Astrocyte (in vitro differentiated cells and primary cell): ENCODE measurements around the gene DCAF15. TPM values are rescaled to one million over a fixed set of nuclear protein-coding genes. Genes with fewer than 3 reads are reported as not detected.

Source experiments
- DNase-seq: peaks from one replicate; pipeline ENCODE4 v3.0.0-alpha.2; 2010; ENCODE audit warnings: low read depth
- FAIRE-seq: peaks from 2 replicates; lab custom pipeline; 2011; peaks lifted over from hg19 to GRCh38; lab: Jason Lieb, UNC
- H2AFZ ChIP-seq: 2 replicates; pipeline ENCODE4 v1.6.0; 2012; ENCODE audit warnings: low read depth, low read length, inconsistent platforms
- H3K27ac ChIP-seq: 2 replicates; pipeline ENCODE4 v1.5.1; 2011; ENCODE audit warnings: low read depth, low read length, inconsistent platforms
- H3K27me3 ChIP-seq: 2 replicates; pipeline ENCODE4 v1.6.0; 2011; ENCODE audit warnings: low read length, inconsistent platforms; ENCODE audit not compliant: insufficient read depth
- H3K36me3 ChIP-seq: 2 replicates; pipeline ENCODE4 v1.5.1; 2011; ENCODE audit warnings: low read length, inconsistent platforms; ENCODE audit not compliant: insufficient read depth
- H3K4me1 ChIP-seq: 2 replicates; pipeline ENCODE4 v1.5.1; 2011; ENCODE audit warnings: low read length, inconsistent platforms; ENCODE audit not compliant: insufficient read depth
- H3K4me2 ChIP-seq: 2 replicates; pipeline ENCODE4 v1.6.0; 2012; ENCODE audit warnings: low read length, inconsistent platforms
- H3K4me3 ChIP-seq: 2 replicates; pipeline ENCODE4 v1.5.1; 2011; ENCODE audit warnings: low read depth, mild to moderate bottlenecking, low read length, inconsistent platforms; ENCODE audit not compliant: insufficient read depth
- H3K79me2 ChIP-seq: 2 replicates; pipeline ENCODE4 v1.6.0; 2012; ENCODE audit warnings: mild to moderate bottlenecking, low read length, inconsistent platforms; ENCODE audit not compliant: insufficient read depth
- H3K9ac ChIP-seq: 2 replicates; pipeline ENCODE4 v1.6.0; 2012; ENCODE audit warnings: mild to moderate bottlenecking, low read length, inconsistent platforms
- H3K9me3 ChIP-seq: 2 replicates; pipeline ENCODE4 v1.5.1; 2012; ENCODE audit warnings: low read depth, mild to moderate bottlenecking, low read length, inconsistent platforms; ENCODE audit not compliant: insufficient read depth
- H4K20me1 ChIP-seq: 2 replicates; pipeline ENCODE4 v1.6.0; 2012; ENCODE audit warnings: low read length, inconsistent platforms; ENCODE audit not compliant: insufficient read depth
- H3K27ac Mint-ChIP-seq: one replicate; pipeline ENCODE4 v1.8.0; 2021; ENCODE audit warnings: mild to moderate bottlenecking, mixed read lengths; ENCODE audit not compliant: unreplicated experiment
- H3K27me3 Mint-ChIP-seq: one replicate; pipeline ENCODE4 v1.8.0; 2021; ENCODE audit warnings: low read depth, mixed read lengths; ENCODE audit not compliant: unreplicated experiment
- H3K36me3 Mint-ChIP-seq: one replicate; pipeline ENCODE4 v1.8.0; 2021; ENCODE audit warnings: low read depth, mixed read lengths; ENCODE audit not compliant: unreplicated experiment
- H3K4me1 Mint-ChIP-seq: one replicate; pipeline ENCODE4 v1.8.0; 2021; ENCODE audit warnings: low read depth, mixed read lengths; ENCODE audit not compliant: unreplicated experiment
- H3K4me3 Mint-ChIP-seq: one replicate; pipeline ENCODE4 v1.8.0; 2021; ENCODE audit warnings: mild to moderate bottlenecking, moderate library complexity, mixed read lengths; ENCODE audit not compliant: unreplicated experiment
- H3K9me3 Mint-ChIP-seq: one replicate; pipeline ENCODE4 v1.8.0; 2021; ENCODE audit warnings: mild to moderate bottlenecking, mixed read lengths; ENCODE audit not compliant: unreplicated experiment
- EZH2 ChIP-seq: IDR thresholded peaks from 2 replicates; pipeline ENCODE4 v1.6.1; 2012; ENCODE audit warnings: mild to moderate bottlenecking, low read length, inconsistent platforms; ENCODE audit not compliant: insufficient read depth
- total RNA-seq: library from RNA; stranded (reverse); gene quantifications from 2 replicates; pipeline ENCODE4 v1.2.1, GENCODE V29; 2021
- TF ChIP-seq, protein P1 (sequence below): IDR thresholded peaks from 2 replicates; pipeline ENCODE4 v1.5.1; 2011; ENCODE audit warnings: low read depth, mild to moderate bottlenecking, inconsistent platforms, low read length, moderate library complexity; ENCODE audit not compliant: insufficient read depth

The DCAF15 gene
- total RNA-seq, 1 donor from 2014 or later: 32.2 TPM

DNA sequence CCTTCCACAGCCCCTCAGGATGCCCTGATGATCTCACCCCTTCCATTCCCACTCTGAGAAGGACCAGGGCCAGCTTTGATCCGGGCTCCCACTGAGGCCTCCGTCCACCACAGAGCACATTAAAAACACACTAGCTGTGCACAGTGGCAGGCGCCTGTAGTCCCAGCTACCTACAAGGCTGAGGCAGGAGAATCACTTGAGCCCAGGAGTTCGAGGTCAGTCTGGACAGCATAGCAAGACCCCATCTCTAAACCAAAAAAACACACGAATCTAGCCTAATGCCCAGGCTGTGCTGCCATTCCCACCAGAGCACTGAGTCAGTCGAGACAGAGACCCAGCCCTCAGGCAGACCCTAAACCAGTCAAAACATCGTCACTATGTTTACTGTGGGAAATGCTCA is 39.7 kb downstream of the DCAF15 start:
- TF ChIP-seq EZH2: no peak
- TF ChIP-seq, protein P1, sequence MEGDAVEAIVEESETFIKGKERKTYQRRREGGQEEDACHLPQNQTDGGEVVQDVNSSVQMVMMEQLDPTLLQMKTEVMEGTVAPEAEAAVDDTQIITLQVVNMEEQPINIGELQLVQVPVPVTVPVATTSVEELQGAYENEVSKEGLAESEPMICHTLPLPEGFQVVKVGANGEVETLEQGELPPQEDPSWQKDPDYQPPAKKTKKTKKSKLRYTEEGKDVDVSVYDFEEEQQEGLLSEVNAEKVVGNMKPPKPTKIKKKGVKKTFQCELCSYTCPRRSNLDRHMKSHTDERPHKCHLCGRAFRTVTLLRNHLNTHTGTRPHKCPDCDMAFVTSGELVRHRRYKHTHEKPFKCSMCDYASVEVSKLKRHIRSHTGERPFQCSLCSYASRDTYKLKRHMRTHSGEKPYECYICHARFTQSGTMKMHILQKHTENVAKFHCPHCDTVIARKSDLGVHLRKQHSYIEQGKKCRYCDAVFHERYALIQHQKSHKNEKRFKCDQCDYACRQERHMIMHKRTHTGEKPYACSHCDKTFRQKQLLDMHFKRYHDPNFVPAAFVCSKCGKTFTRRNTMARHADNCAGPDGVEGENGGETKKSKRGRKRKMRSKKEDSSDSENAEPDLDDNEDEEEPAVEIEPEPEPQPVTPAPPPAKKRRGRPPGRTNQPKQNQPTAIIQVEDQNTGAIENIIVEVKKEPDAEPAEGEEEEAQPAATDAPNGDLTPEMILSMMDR: no peak
- no peak overlapping the region for H2AFZ ChIP-seq
- no peak for FAIRE-seq
- Mint-ChIP-seq H3K9me3 (no peaks in the 10 kb centered on the region), H3K27me3 (no peaks in the 10 kb centered on the region), H3K27ac (no peak overlapping the region), H3K4me3 (no peak overlapping the region), H3K36me3 (peaks cover 22% of the 10 kb centered on the region), H3K4me1 (no peaks in the 10 kb centered on the region)
- peaks cover 5% of the 10 kb centered on the region for H3K79me2 ChIP-seq
- H3K9me3 ChIP-seq: no peaks in the 10 kb centered on the region
- H3K36me3 ChIP-seq: no peaks in the 10 kb centered on the region
- H3K4me1 ChIP-seq: peaks cover under 1% of the 10 kb centered on the region
- H3K27ac ChIP-seq: no peak overlapping the region
- DNase-seq: no peak
- no peaks in the 10 kb centered on the region for H3K27me3 ChIP-seq
- no peak overlapping the region for H3K4me3 ChIP-seq
- H3K9ac ChIP-seq: no peak overlapping the region
- no peak overlapping the region for H3K4me2 ChIP-seq
- H4K20me1 ChIP-seq: peaks cover 12% of the 10 kb centered on the region

DNA sequence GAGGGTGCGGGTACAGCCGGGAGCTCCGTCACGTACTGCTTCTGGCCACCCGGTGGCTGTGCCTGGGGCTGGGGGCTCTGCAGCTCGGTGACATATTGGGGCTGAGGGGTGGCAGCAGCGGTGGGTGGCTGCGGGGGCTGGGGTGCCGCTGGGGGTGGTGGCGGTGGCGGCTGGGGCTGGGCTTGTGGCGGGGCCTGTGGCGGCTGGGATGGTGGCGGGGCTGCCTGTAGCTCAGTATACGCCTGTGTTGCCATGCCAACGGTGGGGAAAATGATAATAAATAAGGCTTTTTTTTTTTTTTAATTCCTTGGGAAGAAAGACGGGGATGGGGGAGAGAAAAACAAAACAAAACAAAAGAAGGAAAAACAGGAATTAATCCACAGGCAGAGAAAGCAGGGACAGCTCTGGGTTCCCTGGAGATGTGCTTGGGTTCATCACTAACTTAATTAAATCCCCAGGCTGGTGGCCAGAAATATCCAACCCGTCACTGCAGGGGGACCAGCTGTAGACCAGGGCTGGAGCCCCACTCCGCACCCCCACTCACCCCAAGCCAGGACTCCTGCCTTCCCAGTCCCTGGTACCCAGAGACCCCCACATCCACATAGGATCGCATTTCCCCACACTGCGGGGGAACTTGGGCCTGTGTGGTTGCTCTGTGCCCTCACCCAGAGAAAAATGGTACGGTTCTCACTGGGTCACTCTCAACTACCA is 41.4 kb downstream of the DCAF15 start:
- Mint-ChIP-seq H3K9me3 (no peaks in the 10 kb centered on the region), H3K4me1 (no peaks in the 10 kb centered on the region), H3K4me3 (no peak overlapping the region), H3K27me3 (no peaks in the 10 kb centered on the region), H3K27ac (no peak overlapping the region), H3K36me3 (peaks cover 24% of the 10 kb centered on the region)
- no peaks in the 10 kb centered on the region for H3K4me1 ChIP-seq
- peaks cover 13% of the 10 kb centered on the region for H3K79me2 ChIP-seq
- H3K9me3 ChIP-seq: peaks cover 4% of the 10 kb centered on the region
- no peaks in the 10 kb centered on the region for H3K27me3 ChIP-seq
- no peaks in the 10 kb centered on the region for H3K36me3 ChIP-seq
- no peak for FAIRE-seq
- TF ChIP-seq, protein P1: no peak
- no peak overlapping the region for H2AFZ ChIP-seq
- H3K9ac ChIP-seq: no peak overlapping the region
- peaks cover 16% of the 10 kb centered on the region for H4K20me1 ChIP-seq
- H3K4me2 ChIP-seq: no peak overlapping the region
- no peak overlapping the region for H3K4me3 ChIP-seq
- DNase-seq: no peak
- no peak overlapping the region for H3K27ac ChIP-seq

DNA sequence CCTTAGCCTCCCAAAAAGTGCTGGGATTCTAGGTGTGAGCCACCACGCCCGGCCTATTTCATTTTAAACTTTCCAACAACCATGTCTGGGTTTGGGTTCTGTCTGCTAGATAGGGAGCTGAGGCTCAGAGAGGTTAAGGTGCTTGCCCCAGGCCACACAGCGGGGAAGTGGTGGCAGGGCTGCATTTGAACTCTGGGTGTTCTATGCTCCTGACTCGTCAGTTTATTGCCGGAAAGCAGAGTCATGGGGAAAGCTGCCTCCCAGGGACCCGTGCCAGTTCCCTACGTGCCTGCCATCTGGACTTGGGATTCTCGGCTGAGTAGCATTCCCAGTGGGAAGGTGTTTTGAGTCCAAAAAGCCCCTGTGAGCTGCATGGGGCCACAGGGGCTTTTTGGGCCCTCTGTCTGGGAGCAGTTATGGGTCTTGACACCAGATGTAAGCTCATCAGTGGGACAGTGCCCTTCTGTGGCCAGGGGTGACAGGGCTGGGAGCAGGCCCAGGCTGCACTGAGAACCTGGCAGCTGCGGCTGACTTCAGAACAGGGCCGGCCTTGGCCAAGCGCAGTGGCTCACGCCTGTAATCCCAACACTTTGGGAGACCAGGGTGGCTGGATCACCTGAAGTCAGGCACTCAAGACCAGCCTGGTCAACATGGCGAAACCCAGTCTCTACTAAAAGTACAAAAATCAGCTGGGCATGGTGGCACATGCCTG is 42.9 kb downstream of the DCAF15 start:
- no peaks in the 10 kb centered on the region for H3K36me3 ChIP-seq
- Mint-ChIP-seq H3K27me3 (no peaks in the 10 kb centered on the region), H3K4me3 (no peak overlapping the region), H3K36me3 (peaks cover 28% of the 10 kb centered on the region), H3K4me1 (no peaks in the 10 kb centered on the region), H3K9me3 (no peaks in the 10 kb centered on the region), H3K27ac (no peak overlapping the region)
- DNase-seq (no peak), FAIRE-seq (no peak)
- TF ChIP-seq EZH2: no peak
- TF ChIP-seq, protein P1: no peak
- H4K20me1 ChIP-seq: peaks cover 17% of the 10 kb centered on the region
- H3K27ac ChIP-seq: no peak overlapping the region
- no peaks in the 10 kb centered on the region for H3K27me3 ChIP-seq
- peaks cover 14% of the 10 kb centered on the region for H3K79me2 ChIP-seq
- no peak overlapping the region for H3K4me3 ChIP-seq
- peaks cover 9% of the 10 kb centered on the region for H3K9me3 ChIP-seq
- no peak overlapping the region for H3K9ac ChIP-seq
- no peaks in the 10 kb centered on the region for H3K4me1 ChIP-seq
- no peak overlapping the region for H2AFZ ChIP-seq
- no peak overlapping the region for H3K4me2 ChIP-seq
